OCI-LY7 (cell line): ENCODE results near the gene NUDT19.

Experiments used
- EZH2phosphoT487 ChIP-seq: fragments of 200-600 bp; sonication (generic); IDR thresholded peaks from 2 replicates; pipeline ENCODE4 v1.6.1; 2018; ENCODE audit warnings: low read depth, borderline replicate concordance, mild to moderate bottlenecking, mixed run types, antibody characterized with exemption, low read length, moderate library complexity, mixed read lengths
- TF ChIP-seq, protein P1 (sequence below): fragments of 200-600 bp; sonication (generic); conservative IDR thresholded peaks from 2 replicates; pipeline ENCODE4 v1.5.1; 2014; ENCODE audit warnings: mild to moderate bottlenecking, antibody characterized with exemption, low read length, moderate library complexity, mixed read lengths

DNA sequence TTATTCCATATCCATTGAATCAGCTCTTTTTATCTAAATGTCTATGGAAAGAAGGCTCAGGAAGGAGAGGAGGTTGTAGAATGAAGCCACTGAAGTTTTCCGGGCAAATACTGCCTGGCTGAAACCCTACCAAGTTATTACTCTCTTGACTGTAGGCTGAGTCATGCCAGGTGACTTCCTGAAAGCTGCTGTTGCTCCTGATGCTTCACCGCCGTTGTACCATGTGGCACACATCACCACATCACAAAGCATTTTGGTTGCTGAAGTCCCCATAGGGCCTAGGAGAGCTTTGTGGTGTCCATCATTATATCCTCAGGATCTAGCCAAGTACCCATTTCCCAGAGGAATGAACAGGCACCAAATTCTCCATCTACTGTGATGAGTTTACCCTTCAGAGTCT is 16.8 kb downstream of the NUDT19 start:
- TF ChIP-seq, protein P1, sequence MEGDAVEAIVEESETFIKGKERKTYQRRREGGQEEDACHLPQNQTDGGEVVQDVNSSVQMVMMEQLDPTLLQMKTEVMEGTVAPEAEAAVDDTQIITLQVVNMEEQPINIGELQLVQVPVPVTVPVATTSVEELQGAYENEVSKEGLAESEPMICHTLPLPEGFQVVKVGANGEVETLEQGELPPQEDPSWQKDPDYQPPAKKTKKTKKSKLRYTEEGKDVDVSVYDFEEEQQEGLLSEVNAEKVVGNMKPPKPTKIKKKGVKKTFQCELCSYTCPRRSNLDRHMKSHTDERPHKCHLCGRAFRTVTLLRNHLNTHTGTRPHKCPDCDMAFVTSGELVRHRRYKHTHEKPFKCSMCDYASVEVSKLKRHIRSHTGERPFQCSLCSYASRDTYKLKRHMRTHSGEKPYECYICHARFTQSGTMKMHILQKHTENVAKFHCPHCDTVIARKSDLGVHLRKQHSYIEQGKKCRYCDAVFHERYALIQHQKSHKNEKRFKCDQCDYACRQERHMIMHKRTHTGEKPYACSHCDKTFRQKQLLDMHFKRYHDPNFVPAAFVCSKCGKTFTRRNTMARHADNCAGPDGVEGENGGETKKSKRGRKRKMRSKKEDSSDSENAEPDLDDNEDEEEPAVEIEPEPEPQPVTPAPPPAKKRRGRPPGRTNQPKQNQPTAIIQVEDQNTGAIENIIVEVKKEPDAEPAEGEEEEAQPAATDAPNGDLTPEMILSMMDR, result no peak
- TF ChIP-seq EZH2phosphoT487, result no peak
